ENCODE results near the gene RALB. TPM values are rescaled to one million over a fixed set of nuclear protein-coding genes. Genes with fewer than 3 reads are reported as not detected.

RALB gene
- total RNA-seq, 2 donors from 2014 or later: 21.9 to 50.2 TPM

- H3K27ac ChIP-seq: no peak overlapping the region
- H3K4me3 ChIP-seq: no peak overlapping the region
- H3K36me3 ChIP-seq: no peaks in the 10 kb centered on the region
- DNase-seq (ENCODE audit: low spot score) (no peak), ATAC-seq (ENCODE audit: insufficient number of reproducible peaks, low FRiP score, low read depth) (no peak)
- peaks cover 0 to 13% of the 10 kb centered on the region in 2 donors for H3K4me1 ChIP-seq (ENCODE audit: control insufficient read depth in 1 of 2, low read depth in 2 of 2)
- H3K27me3 ChIP-seq (replicated peaks; ENCODE audit: insufficient read depth): no peaks in the 10 kb centered on the region
- H3K9me3 ChIP-seq: no peaks in the 10 kb centered on the region
- TF ChIP-seq CTCF (IDR thresholded peaks at IDR 0.05): no peak
Measured at GRCh38 chr2:120243211-120243610, 9.4 kb upstream of the RALB start.

- H3K4me3 ChIP-seq: no peak overlapping the region
- DNase-seq (ENCODE audit: low spot score) (no peak), ATAC-seq (ENCODE audit: insufficient number of reproducible peaks, low FRiP score, low read depth) (no peak)
- TF ChIP-seq CTCF (IDR thresholded peaks at IDR 0.05): no peak
- H3K36me3 ChIP-seq: no peaks in the 10 kb centered on the region
- no peak overlapping the region for H3K27ac ChIP-seq
- no peaks in the 10 kb centered on the region for H3K9me3 ChIP-seq
- H3K4me1 ChIP-seq (ENCODE audit: control insufficient read depth in 1 of 2, low read depth in 2 of 2): peaks cover 0 to 12% of the 10 kb centered on the region in 2 donors
- no peaks in the 10 kb centered on the region for H3K27me3 ChIP-seq (replicated peaks; ENCODE audit: insufficient read depth)
Measured at GRCh38 chr2:120243875-120244553, 8.6 kb upstream of the RALB start.

- ATAC-seq (ENCODE audit: insufficient number of reproducible peaks, low FRiP score, low read depth) (no peak), DNase-seq (ENCODE audit: low spot score) (no peak)
- H3K27ac ChIP-seq: no peak overlapping the region
- H3K27me3 ChIP-seq (replicated peaks; ENCODE audit: insufficient read depth): no peaks in the 10 kb centered on the region
- H3K9me3 ChIP-seq: no peaks in the 10 kb centered on the region
- no peaks in the 10 kb centered on the region for H3K36me3 ChIP-seq
- TF ChIP-seq CTCF (IDR thresholded peaks at IDR 0.05): no peak
- peaks cover 0 to 3% of the 10 kb centered on the region in 2 donors for H3K4me1 ChIP-seq (ENCODE audit: control insufficient read depth in 1 of 2, low read depth in 2 of 2)
- no peak overlapping the region for H3K4me3 ChIP-seq
Measured at GRCh38 chr2:120244656-120245519, 7.8 kb upstream of the RALB start.

GRCh38 chr2:120245520-120246332, 6.9 kb upstream of the RALB start:
- no peak for DNase-seq (ENCODE audit: low spot score)
- Histone ChIP-seq H3K4me3 (no peak overlapping the region), H3K9me3 (no peaks in the 10 kb centered on the region), H3K36me3 (no peaks in the 10 kb centered on the region), H3K27me3 (replicated peaks; ENCODE audit: insufficient read depth) (no peaks in the 10 kb centered on the region), H3K27ac (no peak overlapping the region), H3K4me1 (ENCODE audit: control insufficient read depth in 1 of 2, low read depth in 2 of 2) (no peaks in the 10 kb centered on the region)
- no peak for ATAC-seq (ENCODE audit: insufficient number of reproducible peaks, low FRiP score, low read depth)
- no peak for TF ChIP-seq CTCF (IDR thresholded peaks at IDR 0.05)
